Astrocyte (in vitro differentiated cells and primary cell): ENCODE data around the gene GRB10. TPM values are rescaled to one million over a fixed set of nuclear protein-coding genes. Genes with fewer than 3 reads are reported as not detected.

Source experiments
- DNase-seq: peaks from one replicate; pipeline ENCODE4 v3.0.0-alpha.2; 2010; ENCODE audit warnings: low read depth
- FAIRE-seq: peaks from 2 replicates; lab custom pipeline; 2011; peaks lifted over from hg19 to GRCh38; lab: Jason Lieb, UNC
- H2AFZ ChIP-seq: 2 replicates; pipeline ENCODE4 v1.6.0; 2012; ENCODE audit warnings: low read depth, low read length, inconsistent platforms
- H3K27ac ChIP-seq: 2 replicates; pipeline ENCODE4 v1.5.1; 2011; ENCODE audit warnings: low read depth, low read length, inconsistent platforms
- H3K27me3 ChIP-seq: 2 replicates; pipeline ENCODE4 v1.6.0; 2011; ENCODE audit warnings: low read length, inconsistent platforms; ENCODE audit not compliant: insufficient read depth
- H3K36me3 ChIP-seq: 2 replicates; pipeline ENCODE4 v1.5.1; 2011; ENCODE audit warnings: low read length, inconsistent platforms; ENCODE audit not compliant: insufficient read depth
- H3K4me1 ChIP-seq: 2 replicates; pipeline ENCODE4 v1.5.1; 2011; ENCODE audit warnings: low read length, inconsistent platforms; ENCODE audit not compliant: insufficient read depth
- H3K4me2 ChIP-seq: 2 replicates; pipeline ENCODE4 v1.6.0; 2012; ENCODE audit warnings: low read length, inconsistent platforms
- H3K4me3 ChIP-seq: 2 replicates; pipeline ENCODE4 v1.5.1; 2011; ENCODE audit warnings: low read depth, mild to moderate bottlenecking, low read length, inconsistent platforms; ENCODE audit not compliant: insufficient read depth
- H3K79me2 ChIP-seq: 2 replicates; pipeline ENCODE4 v1.6.0; 2012; ENCODE audit warnings: mild to moderate bottlenecking, low read length, inconsistent platforms; ENCODE audit not compliant: insufficient read depth
- H3K9ac ChIP-seq: 2 replicates; pipeline ENCODE4 v1.6.0; 2012; ENCODE audit warnings: mild to moderate bottlenecking, low read length, inconsistent platforms
- H3K9me3 ChIP-seq: 2 replicates; pipeline ENCODE4 v1.5.1; 2012; ENCODE audit warnings: low read depth, mild to moderate bottlenecking, low read length, inconsistent platforms; ENCODE audit not compliant: insufficient read depth
- H4K20me1 ChIP-seq: 2 replicates; pipeline ENCODE4 v1.6.0; 2012; ENCODE audit warnings: low read length, inconsistent platforms; ENCODE audit not compliant: insufficient read depth
- H3K27ac Mint-ChIP-seq: one replicate; pipeline ENCODE4 v1.8.0; 2021; ENCODE audit warnings: mild to moderate bottlenecking, mixed read lengths; ENCODE audit not compliant: unreplicated experiment
- H3K27me3 Mint-ChIP-seq: one replicate; pipeline ENCODE4 v1.8.0; 2021; ENCODE audit warnings: low read depth, mixed read lengths; ENCODE audit not compliant: unreplicated experiment
- H3K36me3 Mint-ChIP-seq: one replicate; pipeline ENCODE4 v1.8.0; 2021; ENCODE audit warnings: low read depth, mixed read lengths; ENCODE audit not compliant: unreplicated experiment
- H3K4me1 Mint-ChIP-seq: one replicate; pipeline ENCODE4 v1.8.0; 2021; ENCODE audit warnings: low read depth, mixed read lengths; ENCODE audit not compliant: unreplicated experiment
- H3K4me3 Mint-ChIP-seq: one replicate; pipeline ENCODE4 v1.8.0; 2021; ENCODE audit warnings: mild to moderate bottlenecking, moderate library complexity, mixed read lengths; ENCODE audit not compliant: unreplicated experiment
- H3K9me3 Mint-ChIP-seq: one replicate; pipeline ENCODE4 v1.8.0; 2021; ENCODE audit warnings: mild to moderate bottlenecking, mixed read lengths; ENCODE audit not compliant: unreplicated experiment
- CTCF ChIP-seq: IDR thresholded peaks from 2 replicates; pipeline ENCODE4 v1.5.1; 2011; ENCODE audit warnings: low read depth, mild to moderate bottlenecking, inconsistent platforms, low read length, moderate library complexity; ENCODE audit not compliant: insufficient read depth
- EZH2 ChIP-seq: IDR thresholded peaks from 2 replicates; pipeline ENCODE4 v1.6.1; 2012; ENCODE audit warnings: mild to moderate bottlenecking, low read length, inconsistent platforms; ENCODE audit not compliant: insufficient read depth
- total RNA-seq: library from RNA; stranded (reverse); gene quantifications from 2 replicates; pipeline ENCODE4 v1.2.1, GENCODE V29; 2021

Gene GRB10
- total RNA-seq, 1 donor from 2014 or later = 81.9 TPM

- Mint-ChIP-seq H3K4me3 (no peak overlapping the region), H3K27ac (no peak overlapping the region), H3K9me3 (no peaks in the 10 kb centered on the region), H3K27me3 (no peaks in the 10 kb centered on the region), H3K36me3 (peaks cover 13% of the 10 kb centered on the region), H3K4me1 (peaks cover 21% of the 10 kb centered on the region)
- Histone ChIP-seq H3K4me3 (no peak overlapping the region), H3K36me3 (peaks cover 5% of the 10 kb centered on the region), H4K20me1 (peaks cover 83% of the 10 kb centered on the region), H3K27me3 (no peaks in the 10 kb centered on the region), H3K27ac (no peak overlapping the region), H3K9me3 (no peaks in the 10 kb centered on the region), H2AFZ (no peak overlapping the region), H3K4me1 (no peaks in the 10 kb centered on the region), H3K9ac (no peak overlapping the region), H3K79me2 (peaks cover 41% of the 10 kb centered on the region), H3K4me2 (no peak overlapping the region)
- TF ChIP-seq EZH2 = no peak
- no peak for TF ChIP-seq CTCF
- FAIRE-seq (no peak), DNase-seq (no peak)
These were observed 157.3 kb downstream of the GRB10 start for GRCh38 chr7:50625360-50625759.

DNA sequence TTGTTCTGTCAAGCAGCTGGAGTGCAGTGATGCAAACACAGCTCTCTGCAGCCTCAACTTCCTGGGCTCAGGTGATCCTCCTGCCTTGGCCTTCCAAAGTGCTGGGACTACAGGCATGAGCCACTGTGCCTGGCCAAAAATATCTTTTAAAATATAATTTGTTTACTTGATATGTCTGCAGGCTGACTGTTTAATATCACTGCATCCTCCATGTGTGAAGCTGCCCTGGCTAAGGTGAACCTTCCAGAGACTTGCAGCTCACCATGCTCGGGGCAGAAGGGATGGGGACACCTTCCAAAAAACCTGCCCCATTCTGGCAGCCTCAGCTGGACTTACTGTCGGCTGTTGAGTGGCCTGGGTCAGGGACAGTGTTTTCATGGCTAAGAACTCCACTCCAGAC is 159.9 kb downstream of the GRB10 start:
- DNase-seq = no peak
- H3K4me3 Mint-ChIP-seq = no peak overlapping the region
- no peak for TF ChIP-seq EZH2
- no peak for TF ChIP-seq CTCF

DNA sequence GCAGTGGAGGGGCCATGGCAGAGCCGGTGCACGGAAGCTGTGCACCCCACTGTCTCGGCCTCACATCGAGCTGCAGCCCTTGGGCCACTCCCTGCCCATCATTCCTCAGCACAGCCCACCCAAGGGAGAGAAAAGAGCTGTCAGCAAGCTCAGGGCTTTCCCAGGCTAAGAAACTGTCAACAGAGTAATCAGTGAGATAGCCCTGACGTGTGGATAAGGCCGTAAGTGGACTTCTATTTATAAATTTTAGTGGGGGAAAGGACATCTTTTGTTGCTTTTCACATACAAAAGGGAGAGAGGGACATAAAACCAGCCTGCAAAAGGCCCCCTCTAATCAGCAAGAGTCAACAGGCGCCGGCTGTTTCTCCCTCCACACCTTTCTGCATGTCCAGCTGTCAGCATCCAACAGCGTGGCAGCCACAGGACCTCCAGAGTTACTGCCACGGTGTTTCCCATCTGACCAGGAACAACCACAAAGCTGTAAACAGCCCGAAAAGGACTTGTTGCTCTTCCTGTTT is 160.7 kb downstream of the GRB10 start:
- Histone ChIP-seq H3K4me1 (no peaks in the 10 kb centered on the region), H3K27me3 (no peaks in the 10 kb centered on the region), H3K9me3 (no peaks in the 10 kb centered on the region), H3K9ac (no peak overlapping the region), H4K20me1 (peaks cover 76% of the 10 kb centered on the region), H2AFZ (no peak overlapping the region), H3K27ac (no peak overlapping the region), H3K79me2 (peaks cover 25% of the 10 kb centered on the region), H3K4me2 (no peak overlapping the region), H3K4me3 (no peak overlapping the region), H3K36me3 (peaks cover 12% of the 10 kb centered on the region)
- Mint-ChIP-seq H3K27ac (no peak overlapping the region), H3K9me3 (no peaks in the 10 kb centered on the region), H3K36me3 (peaks cover 14% of the 10 kb centered on the region), H3K4me3 (no peak overlapping the region), H3K4me1 (no peaks in the 10 kb centered on the region), H3K27me3 (no peaks in the 10 kb centered on the region)
- TF ChIP-seq EZH2 = no peak
- FAIRE-seq (no peak), DNase-seq (no peak)

More for the DNA sequence above, 159.9 kb downstream of the GRB10 start:
- H3K27me3 Mint-ChIP-seq = no peaks in the 10 kb centered on the region
- no peak overlapping the region for H3K9ac ChIP-seq
- H3K4me3 ChIP-seq = no peak overlapping the region
- H3K27me3 ChIP-seq = no peaks in the 10 kb centered on the region
- H3K9me3 ChIP-seq = no peaks in the 10 kb centered on the region
- peaks cover 4% of the 10 kb centered on the region for H3K4me1 Mint-ChIP-seq
- no peak overlapping the region for H3K27ac Mint-ChIP-seq
- H3K79me2 ChIP-seq = peaks cover 27% of the 10 kb centered on the region
- no peak overlapping the region for H3K4me2 ChIP-seq
- H3K27ac ChIP-seq = no peak overlapping the region
- H4K20me1 ChIP-seq = peaks cover 80% of the 10 kb centered on the region
- H2AFZ ChIP-seq = no peak overlapping the region
- no peak for FAIRE-seq
- no peaks in the 10 kb centered on the region for H3K9me3 Mint-ChIP-seq
- H3K36me3 Mint-ChIP-seq = peaks cover 15% of the 10 kb centered on the region
- H3K36me3 ChIP-seq = peaks cover 8% of the 10 kb centered on the region
- H3K4me1 ChIP-seq = no peaks in the 10 kb centered on the region
